Panc1 (cell line): Measurements from ENCODE around the gene TPR. TPM values are rescaled to one million over a fixed set of nuclear protein-coding genes. Genes with fewer than 3 reads are reported as not detected.
"Not testable (repeated sequence)": the region's sequence is repeated elsewhere in the genome, so short reads cannot be mapped to it uniquely, and the experiment has no call there.

Source experiments
- ATAC-seq: fragments of 200-7000 bp; cut with Tn5 transposase; 2 replicates; pipeline ENCODE4 v1.9.1; 2020; ENCODE audit warnings: mild to moderate bottlenecking, moderate library complexity
- BruUV-seq: library from RNA; stranded (reverse); fragments of 400-500 nt; replicated peaks from 2 replicates; lab custom pipeline; 2021; lab: Mats Ljungman, UMichigan
- CTCF ChIA-PET: fragments of 300-600 bp; sonication (Branson Sonifier 250); formaldehyde crosslinking; loops from one replicate; lab custom pipeline; 2022; ENCODE audit warnings: antibody characterized with exemption; lab: Charles Lee
- POLR2A ChIA-PET: fragments of 300-600 bp; sonication (Branson Sonifier 250); formaldehyde crosslinking; loops from one replicate; lab custom pipeline; 2022; ENCODE audit warnings: antibody characterized with exemption; lab: Charles Lee
- DNase-seq: peaks from one replicate; pipeline ENCODE4 v3.0.0-alpha.2; 2010; ENCODE audit warnings: low read depth, low spot score
- H3K27ac ChIP-seq: 2 replicates; pipeline ENCODE4 v1.5.1; 2011; ENCODE audit warnings: mild to moderate bottlenecking, low read length, inconsistent platforms
- H3K27me3 ChIP-seq: fragments of 200-500 bp; sonication (Bioruptor generic); 2 replicates; pipeline ENCODE4 v1.6.0; 2014; ENCODE audit warnings: low read length, inconsistent platforms; ENCODE audit not compliant: control insufficient read depth, insufficient read depth
- H3K36me3 ChIP-seq: fragments of 200-500 bp; sonication (Bioruptor generic); 2 replicates; pipeline ENCODE4 v1.5.1; 2014; ENCODE audit warnings: inconsistent platforms, mild to moderate bottlenecking, low read length, moderate library complexity; ENCODE audit not compliant: control insufficient read depth, insufficient read depth
- H3K4me1 ChIP-seq: 2 replicates; pipeline ENCODE4 v1.5.1; 2011; ENCODE audit warnings: inconsistent platforms, mild to moderate bottlenecking, low read length, moderate library complexity; ENCODE audit not compliant: control insufficient read depth, insufficient read depth
- H3K4me3 ChIP-seq, 2 experiments: 2 replicates each; pipeline ENCODE4 v1.5.1; 2011 to 2012; ENCODE audit warnings: low read depth in 2 of 2, low read length in 2 of 2, mild to moderate bottlenecking in 2 of 2, inconsistent platforms in 1 of 2, moderate library complexity in 1 of 2
- H3K9me3 ChIP-seq: fragments of 200-500 bp; sonication (Bioruptor generic); 2 replicates; pipeline ENCODE4 v1.5.1; 2014; ENCODE audit warnings: low read depth, mild to moderate bottlenecking, inconsistent platforms, low read length, moderate library complexity; ENCODE audit not compliant: control insufficient read depth, insufficient read depth
- POLR2AphosphoS5 ChIP-seq: IDR thresholded peaks from 2 replicates; pipeline ENCODE4 v1.6.1; 2012; ENCODE audit warnings: mild to moderate bottlenecking, low read depth, low read length, moderate library complexity
- SIN3A ChIP-seq: IDR thresholded peaks from 2 replicates; pipeline ENCODE4 v1.6.1; 2012; ENCODE audit warnings: low read depth, mild to moderate bottlenecking, low read length, moderate library complexity, borderline replicate concordance; ENCODE audit not compliant: insufficient read depth
- TCF7L2 ChIP-seq: IDR thresholded peaks from 2 replicates; pipeline ENCODE4 v1.6.1; 2011; ENCODE audit warnings: mild to moderate bottlenecking, low read depth, low read length, inconsistent platforms
- in situ Hi-C: cut with HindIII; loops from 2 replicates; pipeline ENCODE4 v1.10.0; 2016; ENCODE audit warnings: low sequenced_read_pairs, low pct_unique_long_range_greater_than_20kb
- intact Hi-C: fragments of 100-400 bp; cut with micrococcal nuclease; formaldehyde crosslinking; loops from one replicate; pipeline ENCODE4 v1.10.0; 2022; ENCODE audit not compliant: unreplicated experiment
- total RNA-seq: library from RNA; stranded (reverse); gene quantifications from one replicate; pipeline ENCODE4 v1.2.1, GENCODE V29; 2021; ENCODE audit not compliant: unreplicated experiment
- TF ChIP-seq, protein P1 (sequence below), 2 experiments: IDR thresholded peaks; 2 replicates each; pipeline ENCODE4 v1.6.1; 2011 to 2012; ENCODE audit warnings: low read depth in 2 of 2, control low read depth in 1 of 2, low read length in 1 of 2, mild to moderate bottlenecking in 1 of 2, moderate library complexity in 1 of 2; ENCODE audit not compliant: insufficient read depth in 1 of 2
- TF ChIP-seq, protein P2 (sequence below): fragments of 450-650 bp; IDR thresholded peaks from 2 replicates; pipeline ENCODE4 v1.5.1; 2017; ENCODE audit warnings: mild to moderate bottlenecking

TPR gene
- total RNA-seq, 1 experiment from 2014 or later: 115 TPM

DNA sequence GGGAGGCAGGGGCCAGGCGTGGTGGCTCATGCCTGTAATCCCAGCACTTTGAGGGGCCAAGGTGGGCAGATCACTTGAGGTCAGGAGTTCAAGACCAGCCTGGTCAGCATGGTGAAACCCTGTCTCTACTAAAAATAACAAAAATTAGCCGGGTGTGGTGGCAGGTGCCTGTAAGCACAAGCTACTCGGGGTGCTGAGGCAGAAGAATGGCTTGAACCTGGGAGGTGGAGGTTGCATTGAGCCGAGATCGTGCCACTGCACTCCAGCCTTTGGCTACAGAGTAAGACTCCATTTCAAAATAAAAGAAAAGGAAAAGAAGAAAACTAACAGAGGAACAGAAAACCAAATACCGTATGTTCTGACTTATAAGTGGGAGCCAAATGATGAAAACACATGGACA is 17.7 kb upstream of the TPR start:
- CTCF ChIA-PET: interaction anchor here (0.9 kb wide), 1 partner anchor 17 kb away, joined by 5 read pairs; the partner anchor contains the start of genes ODR4 and TPR
- ATAC-seq, BruUV-seq, H3K9me3 ChIP-seq, DNase-seq, in situ Hi-C loops, H3K4me1 ChIP-seq, H3K27me3 ChIP-seq, intact Hi-C loops, H3K4me3 ChIP-seq, H3K27ac ChIP-seq, POLR2A ChIA-PET: not testable (repeated sequence)
- H3K36me3 ChIP-seq: peaks cover 37% of the 10 kb centered on the region

DNA sequence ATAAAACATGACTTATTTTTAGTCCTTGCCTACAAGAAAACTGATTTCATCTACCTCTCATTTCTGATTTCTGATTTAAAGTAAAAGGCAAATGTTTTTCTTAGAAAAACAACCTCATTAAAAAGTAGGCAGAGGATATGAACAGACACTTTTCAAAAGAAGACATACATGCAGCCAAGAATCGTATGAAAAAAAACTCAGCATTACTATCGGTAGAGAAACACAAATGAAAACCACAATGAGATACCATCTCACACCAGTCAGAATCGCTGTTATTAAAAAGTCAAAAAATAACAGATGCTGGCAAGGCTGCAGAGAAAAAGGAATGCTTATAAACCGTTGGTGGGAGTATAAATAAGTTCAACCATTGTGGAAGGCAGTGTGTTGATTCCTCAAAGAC is 16.8 kb upstream of the TPR start:
- Histone ChIP-seq H3K4me1 (no peaks in the 10 kb centered on the region), H3K4me3 (no peak overlapping the region), H3K9me3 (no peaks in the 10 kb centered on the region), H3K36me3 (peaks cover 42% of the 10 kb centered on the region), H3K27me3 (no peaks in the 10 kb centered on the region), H3K27ac (no peak overlapping the region)
- ATAC-seq (no peak), DNase-seq (no peak)
- ChIA-PET CTCF (no interaction called here), POLR2A (no interaction called here)
- in situ Hi-C loops (no loop called here), intact Hi-C loops (no loop called here)
- TF ChIP-seq, protein P1, sequence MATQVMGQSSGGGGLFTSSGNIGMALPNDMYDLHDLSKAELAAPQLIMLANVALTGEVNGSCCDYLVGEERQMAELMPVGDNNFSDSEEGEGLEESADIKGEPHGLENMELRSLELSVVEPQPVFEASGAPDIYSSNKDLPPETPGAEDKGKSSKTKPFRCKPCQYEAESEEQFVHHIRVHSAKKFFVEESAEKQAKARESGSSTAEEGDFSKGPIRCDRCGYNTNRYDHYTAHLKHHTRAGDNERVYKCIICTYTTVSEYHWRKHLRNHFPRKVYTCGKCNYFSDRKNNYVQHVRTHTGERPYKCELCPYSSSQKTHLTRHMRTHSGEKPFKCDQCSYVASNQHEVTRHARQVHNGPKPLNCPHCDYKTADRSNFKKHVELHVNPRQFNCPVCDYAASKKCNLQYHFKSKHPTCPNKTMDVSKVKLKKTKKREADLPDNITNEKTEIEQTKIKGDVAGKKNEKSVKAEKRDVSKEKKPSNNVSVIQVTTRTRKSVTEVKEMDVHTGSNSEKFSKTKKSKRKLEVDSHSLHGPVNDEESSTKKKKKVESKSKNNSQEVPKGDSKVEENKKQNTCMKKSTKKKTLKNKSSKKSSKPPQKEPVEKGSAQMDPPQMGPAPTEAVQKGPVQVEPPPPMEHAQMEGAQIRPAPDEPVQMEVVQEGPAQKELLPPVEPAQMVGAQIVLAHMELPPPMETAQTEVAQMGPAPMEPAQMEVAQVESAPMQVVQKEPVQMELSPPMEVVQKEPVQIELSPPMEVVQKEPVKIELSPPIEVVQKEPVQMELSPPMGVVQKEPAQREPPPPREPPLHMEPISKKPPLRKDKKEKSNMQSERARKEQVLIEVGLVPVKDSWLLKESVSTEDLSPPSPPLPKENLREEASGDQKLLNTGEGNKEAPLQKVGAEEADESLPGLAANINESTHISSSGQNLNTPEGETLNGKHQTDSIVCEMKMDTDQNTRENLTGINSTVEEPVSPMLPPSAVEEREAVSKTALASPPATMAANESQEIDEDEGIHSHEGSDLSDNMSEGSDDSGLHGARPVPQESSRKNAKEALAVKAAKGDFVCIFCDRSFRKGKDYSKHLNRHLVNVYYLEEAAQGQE (IDR thresholded peaks at IDR 0.05; ENCODE audit: insufficient read depth in 1 of 2, low read depth in 2 of 2, low read length in 1 of 2): no peak
- TF ChIP-seq SIN3A (no peak), TCF7L2 (no peak), POLR2AphosphoS5 (no peak)
- TF ChIP-seq, protein P2, sequence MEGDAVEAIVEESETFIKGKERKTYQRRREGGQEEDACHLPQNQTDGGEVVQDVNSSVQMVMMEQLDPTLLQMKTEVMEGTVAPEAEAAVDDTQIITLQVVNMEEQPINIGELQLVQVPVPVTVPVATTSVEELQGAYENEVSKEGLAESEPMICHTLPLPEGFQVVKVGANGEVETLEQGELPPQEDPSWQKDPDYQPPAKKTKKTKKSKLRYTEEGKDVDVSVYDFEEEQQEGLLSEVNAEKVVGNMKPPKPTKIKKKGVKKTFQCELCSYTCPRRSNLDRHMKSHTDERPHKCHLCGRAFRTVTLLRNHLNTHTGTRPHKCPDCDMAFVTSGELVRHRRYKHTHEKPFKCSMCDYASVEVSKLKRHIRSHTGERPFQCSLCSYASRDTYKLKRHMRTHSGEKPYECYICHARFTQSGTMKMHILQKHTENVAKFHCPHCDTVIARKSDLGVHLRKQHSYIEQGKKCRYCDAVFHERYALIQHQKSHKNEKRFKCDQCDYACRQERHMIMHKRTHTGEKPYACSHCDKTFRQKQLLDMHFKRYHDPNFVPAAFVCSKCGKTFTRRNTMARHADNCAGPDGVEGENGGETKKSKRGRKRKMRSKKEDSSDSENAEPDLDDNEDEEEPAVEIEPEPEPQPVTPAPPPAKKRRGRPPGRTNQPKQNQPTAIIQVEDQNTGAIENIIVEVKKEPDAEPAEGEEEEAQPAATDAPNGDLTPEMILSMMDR: no peak
- BruUV-seq: TSS peak; percentile 16

DNA sequence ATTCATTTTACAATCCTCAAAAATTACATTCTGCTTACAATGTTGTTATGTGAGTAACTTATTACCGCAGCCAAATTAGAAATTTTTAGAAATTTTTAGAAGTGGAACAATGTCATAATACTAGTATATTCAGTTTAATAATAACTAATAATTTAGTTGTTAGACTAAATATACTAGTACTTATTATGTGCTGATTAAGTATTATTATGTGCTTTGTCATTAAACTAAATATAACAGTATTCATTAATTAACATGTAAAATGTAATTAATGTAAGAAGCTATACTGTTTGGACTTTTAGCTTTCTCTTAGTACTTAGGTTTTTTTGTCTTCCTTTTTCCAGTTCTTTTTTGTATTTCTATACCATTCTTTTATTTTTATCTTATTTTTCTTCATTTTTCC is 15.9 kb upstream of the TPR start:
- no peak overlapping the region for H3K27ac ChIP-seq
- no TSS peak for BruUV-seq
- TF ChIP-seq, protein P2: no peak
- TF ChIP-seq POLR2AphosphoS5 (no peak), TCF7L2 (no peak), SIN3A (no peak)
- TF ChIP-seq, protein P1 (IDR thresholded peaks at IDR 0.05; ENCODE audit: insufficient read depth in 1 of 2, low read depth in 2 of 2, low read length in 1 of 2): no peak
- ChIA-PET POLR2A (interaction anchor here (0.6 kb wide), 1 partner anchor 22 kb away, joined by 3 read pairs; no protein-coding TSS in a partner anchor), CTCF (no interaction called here)
- in situ Hi-C loops (no loop called here), intact Hi-C loops (no loop called here)
- DNase-seq: no peak
- peaks cover 49% of the 10 kb centered on the region for H3K36me3 ChIP-seq
- H3K4me3 ChIP-seq: no peak overlapping the region
- no peaks in the 10 kb centered on the region for H3K27me3 ChIP-seq
- no peaks in the 10 kb centered on the region for H3K9me3 ChIP-seq
- ATAC-seq: no peak
- no peaks in the 10 kb centered on the region for H3K4me1 ChIP-seq
